Nephron progenitor cell (in vitro differentiated cells): ENCODE results near the gene PGGHG.
"Not testable (repeated sequence)": the region's sequence is repeated elsewhere in the genome, so short reads cannot be mapped to it uniquely, and the experiment has no call there.

Experiments
- DNase-seq: peaks from one replicate; pipeline ENCODE4 v3.0.0; 2021
- H3K27ac Mint-ChIP-seq: 2 replicates; pipeline ENCODE4 v1.8.0; 2021; ENCODE audit warnings: mild to moderate bottlenecking, moderate library complexity, mixed read lengths
- H3K27me3 Mint-ChIP-seq: 2 replicates; pipeline ENCODE4 v1.8.0; 2021; ENCODE audit warnings: mild to moderate bottlenecking, low read depth, mixed read lengths; ENCODE audit not compliant: poor library complexity
- H3K36me3 Mint-ChIP-seq: 2 replicates; pipeline ENCODE4 v1.8.0; 2021; ENCODE audit warnings: low read depth, mixed read lengths
- H3K4me1 Mint-ChIP-seq: 2 replicates; pipeline ENCODE4 v1.8.0; 2021; ENCODE audit warnings: mixed read lengths
- H3K4me3 Mint-ChIP-seq: 2 replicates; pipeline ENCODE4 v1.8.0; 2021; ENCODE audit warnings: mild to moderate bottlenecking, moderate library complexity, mixed read lengths
- H3K9me3 Mint-ChIP-seq: 2 replicates; pipeline ENCODE4 v1.8.0; 2021; ENCODE audit warnings: mild to moderate bottlenecking, moderate library complexity, mixed read lengths
- CTCF ChIP-seq: fragments of 200-600 bp; sonication (generic); IDR thresholded peaks from 2 replicates; pipeline ENCODE4 v1.5.0; 2021; ENCODE audit warnings: antibody characterized with exemption

Gene PGGHG

GRCh38 chr11:306645-307371 lies 17.9 kb downstream of the PGGHG start:
- Mint-ChIP-seq H3K27me3 (no peaks in the 10 kb centered on the region), H3K4me3 (peak overlapping the region; percentile 58), H3K4me1 (peaks cover 61% of the 10 kb centered on the region), H3K27ac (peak overlapping the region; percentile 48), H3K36me3 (peaks cover 4% of the 10 kb centered on the region), H3K9me3 (peaks cover 13% of the 10 kb centered on the region)
- no peak for TF ChIP-seq CTCF
- DNase-seq: no peak

GRCh38 chr11:307766-308708 lies 19.1 kb downstream of the PGGHG start, which contains the start of gene IFITM2:
Gene IFITM2 (plus strand): TSS chr11:307816. CDS start chr11:308193, 377 bp downstream.
- Mint-ChIP-seq H3K4me3 (peak within 1 kb of the TSS; percentile 89), H3K27ac (peak within 1 kb of the TSS; percentile 96), H3K4me1 (peaks cover 66% of the 10 kb centered on the region)
- not testable (repeated sequence) for H3K36me3 Mint-ChIP-seq, H3K9me3 Mint-ChIP-seq, H3K27me3 Mint-ChIP-seq
- DNase-seq: peak; percentile 70

- not testable (repeated sequence) for H3K36me3 Mint-ChIP-seq, H3K27me3 Mint-ChIP-seq, H3K9me3 Mint-ChIP-seq, DNase-seq
- Mint-ChIP-seq H3K4me1 (peaks cover 75% of the 10 kb centered on the region), H3K4me3 (peak overlapping the region; percentile 89), H3K27ac (peak overlapping the region; percentile 96)
These were observed 20.1 kb downstream of the PGGHG start for GRCh38 chr11:308740-309665.

GRCh38 chr11:309979-310572 lies 21.1 kb downstream of the PGGHG start:
- Mint-ChIP-seq H3K4me1 (peaks cover 81% of the 10 kb centered on the region), H3K4me3 (peak overlapping the region; percentile 89), H3K27ac (peak overlapping the region; percentile 17)
- not testable (repeated sequence) for H3K36me3 Mint-ChIP-seq, H3K9me3 Mint-ChIP-seq, DNase-seq, H3K27me3 Mint-ChIP-seq

GRCh38 chr11:311013-311748 lies 22.3 kb downstream of the PGGHG start:
- not testable (repeated sequence) for DNase-seq, H3K27me3 Mint-ChIP-seq, H3K36me3 Mint-ChIP-seq, H3K9me3 Mint-ChIP-seq, H3K27ac Mint-ChIP-seq
- H3K4me1 Mint-ChIP-seq: peaks cover 74% of the 10 kb centered on the region
- H3K4me3 Mint-ChIP-seq: peak overlapping the region; percentile 76

- no peak for TF ChIP-seq CTCF
- Mint-ChIP-seq H3K27ac (peak overlapping the region; percentile 96), H3K4me1 (peaks cover 74% of the 10 kb centered on the region), H3K9me3 (no peaks in the 10 kb centered on the region), H3K36me3 (peaks cover 7% of the 10 kb centered on the region), H3K4me3 (peak overlapping the region; percentile 76), H3K27me3 (no peaks in the 10 kb centered on the region)
- no peak for DNase-seq
These were observed 23.3 kb downstream of the PGGHG start for GRCh38 chr11:312092-312816.
